Common myeloid progenitor, CD34-positive (primary cell): ENCODE data around the gene NRIP2.
A peak's percentile ranks its signal among the peaks of the same experiment; 100 is the strongest.

Source experiments
- CTCF ChIA-PET: fragments of 350-600 bp; sonication (Branson Sonifier 250); formaldehyde crosslinking; loops from one replicate; lab custom pipeline; 2021; ENCODE audit warnings: antibody characterized with exemption; lab: Charles Lee
- POLR2A ChIA-PET: fragments of 350-600 bp; sonication (Branson Sonifier 250); formaldehyde crosslinking; loops from one replicate; lab custom pipeline; 2021; ENCODE audit warnings: antibody characterized with exemption; lab: Charles Lee
- DNase-seq, 3 donors: peaks; one replicate each; pipeline versions ENCODE4 v3.0.0 to v3.0.0-alpha.2; 2013
- H3K27ac ChIP-seq, 2 experiments: 1 replicate in 1 of 2; 2 replicates in 1 of 2; pipeline ENCODE4 v1.7.0; 2013; ENCODE audit warnings: inconsistent platforms in 2 of 2, low read length in 2 of 2, mild to moderate bottlenecking in 2 of 2, low read depth in 1 of 2, moderate library complexity in 1 of 2; ENCODE audit not compliant: severe bottlenecking in 2 of 2, insufficient read depth in 1 of 2, poor library complexity in 1 of 2
- H3K27me3 ChIP-seq, 5 experiments: replicated peaks in 2 of 5; 1 replicate in 3 of 5; 2 replicates in 2 of 5; pipeline versions ENCODE4 v1.6.1 to v1.7.0; 2013; ENCODE audit warnings: low read length in 4 of 5, mild to moderate bottlenecking in 2 of 5, moderate library complexity in 2 of 5, inconsistent platforms in 1 of 5; ENCODE audit not compliant: insufficient read depth in 5 of 5, control insufficient read depth in 4 of 5
- H3K36me3 ChIP-seq, 4 experiments: 1 replicate in 2 of 4; 2 replicates in 2 of 4; pipeline versions ENCODE4 v1.6.1 to v1.7.0; 2013; ENCODE audit warnings: low read length in 3 of 4, control low read depth in 1 of 4, mild to moderate bottlenecking in 1 of 4; ENCODE audit not compliant: control insufficient read depth in 4 of 4, insufficient read depth in 4 of 4
- H3K4me1 ChIP-seq, 4 experiments: 1 replicate in 3 of 4; 2 replicates in 1 of 4; pipeline versions ENCODE4 v1.6.1 to v1.7.1; 2013; ENCODE audit warnings: low read length in 3 of 4, mild to moderate bottlenecking in 3 of 4, control low read depth in 1 of 4, inconsistent platforms in 1 of 4, moderate library complexity in 1 of 4; ENCODE audit not compliant: control insufficient read depth in 4 of 4, insufficient read depth in 4 of 4; ENCODE audit errors: control extremely low read depth in 1 of 4
- H3K4me3 ChIP-seq, 7 experiments: 1 replicate in 4 of 7; 2 replicates in 3 of 7; pipeline versions ENCODE4 v1.5.1 to v1.7.0; 2013; ENCODE audit warnings: mild to moderate bottlenecking in 7 of 7, low read length in 6 of 7, moderate library complexity in 6 of 7, inconsistent platforms in 2 of 7, low read depth in 2 of 7, control low read depth in 1 of 7; ENCODE audit not compliant: insufficient read depth in 4 of 7, control insufficient read depth in 1 of 7; ENCODE audit errors: extremely low read depth in 1 of 7
- H3K9me3 ChIP-seq, 5 experiments: 1 replicate in 4 of 5; 2 replicates in 1 of 5; pipeline versions ENCODE4 v1.6.1 to v1.7.1; 2013; ENCODE audit warnings: low read length in 4 of 5, mild to moderate bottlenecking in 2 of 5, inconsistent platforms in 1 of 5, low read depth in 1 of 5, moderate library complexity in 1 of 5; ENCODE audit not compliant: control insufficient read depth in 4 of 5, insufficient read depth in 2 of 5; ENCODE audit errors: control extremely low read depth in 1 of 5
- WGBS: methylation state at CpG from one replicate; pipeline ENCODE4 v1.1.5; 2013; ENCODE audit not compliant: insufficient coverage; 5-methylcytosine and 5-hydroxymethylcytosine counted together

The NRIP2 gene

GRCh38 chr12:2851931-2852330 lies 17.1 kb upstream of the NRIP2 start:
- peaks cover 0 to 5% (median 3%) of the 10 kb centered on the region in 4 experiments for H3K36me3 ChIP-seq
- POLR2A ChIA-PET = no interaction called here
- no peak overlapping the region for H3K27ac ChIP-seq
- no peaks in the 10 kb centered on the region for H3K9me3 ChIP-seq
- 90% methylated on average over 1 of the region's 3 CpGs for WGBS
- DNase-seq = no peak
- no peaks in the 10 kb centered on the region for H3K4me1 ChIP-seq
- CTCF ChIA-PET = interaction anchor here (0.8 to 1.4 kb wide), 4 partner anchors 11 to 182 kb away, joined by 3 to 5 read pairs (median 4); no protein-coding TSS in a partner anchor
- H3K4me3 ChIP-seq = no peak overlapping the region
- no peaks in the 10 kb centered on the region for H3K27me3 ChIP-seq

GRCh38 chr12:2845280-2845679 lies 10.4 kb upstream of the NRIP2 start:
- Histone ChIP-seq H3K27me3 (no peaks in the 10 kb centered on the region), H3K27ac (no peak overlapping the region), H3K9me3 (no peaks in the 10 kb centered on the region), H3K4me1 (no peaks in the 10 kb centered on the region), H3K4me3 (no peak overlapping the region), H3K36me3 (peaks cover 0 to 22% (median 9%) of the 10 kb centered on the region in 4 experiments)
- POLR2A ChIA-PET = no interaction called here
- WGBS = 60% methylated on average over 1 of the region's 6 CpGs
- DNase-seq = no peak
- CTCF ChIA-PET = interaction anchor here (1.0 to 3.8 kb wide), 7 partner anchors 9 to 197 kb away, joined by 3 to 18 read pairs (median 7); no protein-coding TSS in a partner anchor

- Histone ChIP-seq H3K27me3 (no peaks in the 10 kb centered on the region), H3K4me1 (no peaks in the 10 kb centered on the region), H3K9me3 (no peaks in the 10 kb centered on the region), H3K36me3 (peaks cover 0 to 22% (median 9%) of the 10 kb centered on the region in 4 experiments), H3K27ac (no peak overlapping the region), H3K4me3 (no peak overlapping the region)
- POLR2A ChIA-PET = no interaction called here
- DNase-seq = no peak
- CTCF ChIA-PET = interaction anchor here (1.2 to 3.8 kb wide), 5 partner anchors 10 to 197 kb away, joined by 3 to 18 read pairs (median 8); no protein-coding TSS in a partner anchor
- WGBS = 100% methylated on average over 8 of the region's 9 CpGs
These were observed 10.0 kb upstream of the NRIP2 start for GRCh38 chr12:2844786-2845185.

- WGBS = 100% methylated on average over 4 of the region's 5 CpGs
- H3K36me3 ChIP-seq = peaks cover 5 to 20% (median 10%) of the 10 kb centered on the region in 4 experiments
- H3K27me3 ChIP-seq = no peaks in the 10 kb centered on the region
- no peak overlapping the region for H3K4me3 ChIP-seq
- H3K4me1 ChIP-seq = no peaks in the 10 kb centered on the region
- POLR2A ChIA-PET = no interaction called here
- CTCF ChIA-PET = interaction anchor here (1.2 kb wide), 1 partner anchor 14 kb away, joined by 3 read pairs; the partner anchor contains the start of gene TEX52
- H3K27ac ChIP-seq = no peak overlapping the region
- no peak for DNase-seq
- no peaks in the 10 kb centered on the region for H3K9me3 ChIP-seq
These were observed 8.1 kb upstream of the NRIP2 start for GRCh38 chr12:2842948-2843347.

GRCh38 chr12:2841056-2841650 lies 6.3 kb upstream of the NRIP2 start:
- H3K4me3 ChIP-seq = no peak overlapping the region
- CTCF ChIA-PET = no interaction called here
- H3K27me3 ChIP-seq = no peaks in the 10 kb centered on the region
- H3K9me3 ChIP-seq = no peaks in the 10 kb centered on the region
- POLR2A ChIA-PET = no interaction called here
- no peaks in the 10 kb centered on the region for H3K4me1 ChIP-seq
- peaks cover 5 to 20% (median 10%) of the 10 kb centered on the region in 4 experiments for H3K36me3 ChIP-seq
- WGBS = 90% methylated on average over 8 of the region's 9 CpGs
- H3K27ac ChIP-seq = no peak overlapping the region
- DNase-seq = peak in 1 of 3 donors; percentile 3

GRCh38 chr12:2836574-2836973 lies 1.7 kb upstream of the NRIP2 start:
- no peak for DNase-seq
- H3K9me3 ChIP-seq = no peaks in the 10 kb centered on the region
- H3K4me1 ChIP-seq = peaks cover 0 to 2% (median 0%) of the 10 kb centered on the region in 4 experiments
- ChIA-PET POLR2A (no interaction called here), CTCF (interaction anchor here (1.0 to 1.5 kb wide), 2 partner anchors 9 to 14 kb away, joined by 3 to 5 read pairs; no protein-coding TSS in a partner anchor)
- H3K36me3 ChIP-seq = peaks cover 4 to 12% (median 6%) of the 10 kb centered on the region in 4 experiments
- WGBS = 92% methylated on average over 6 of the region's 8 CpGs
- H3K27ac ChIP-seq = no peak overlapping the region
- H3K27me3 ChIP-seq = peaks cover 0 to 12% (median 0%) of the 10 kb centered on the region in 5 experiments
- no peak overlapping the region for H3K4me3 ChIP-seq

- H3K27ac ChIP-seq = no peak overlapping the region
- CTCF ChIA-PET = interaction anchor here (1.0 kb wide), 1 partner anchor 10 kb away, joined by 5 read pairs; no protein-coding TSS in a partner anchor
- peaks cover 0 to 2% (median 0%) of the 10 kb centered on the region in 4 experiments for H3K4me1 ChIP-seq
- POLR2A ChIA-PET = no interaction called here
- WGBS = 89% methylated on average over 2 of the region's 4 CpGs
- no peaks in the 10 kb centered on the region for H3K9me3 ChIP-seq
- peaks cover 0 to 12% (median 0%) of the 10 kb centered on the region in 5 experiments for H3K27me3 ChIP-seq
- H3K36me3 ChIP-seq = peaks cover 1 to 9% (median 5%) of the 10 kb centered on the region in 4 experiments
- no peak overlapping the region for H3K4me3 ChIP-seq
- no peak for DNase-seq
These were observed 1.0 kb upstream of the NRIP2 start for GRCh38 chr12:2835691-2836403.
